GM19193 (cell line): ENCODE data around the gene SLCO2B1.

Source experiments
- POLR2A ChIP-seq: IDR thresholded peaks from 4 replicates; pipeline ENCODE4 v1.6.1; 2011; ENCODE audit not compliant: insufficient read depth, insufficient read length; ENCODE audit errors: extremely low read depth

The SLCO2B1 gene

DNA sequence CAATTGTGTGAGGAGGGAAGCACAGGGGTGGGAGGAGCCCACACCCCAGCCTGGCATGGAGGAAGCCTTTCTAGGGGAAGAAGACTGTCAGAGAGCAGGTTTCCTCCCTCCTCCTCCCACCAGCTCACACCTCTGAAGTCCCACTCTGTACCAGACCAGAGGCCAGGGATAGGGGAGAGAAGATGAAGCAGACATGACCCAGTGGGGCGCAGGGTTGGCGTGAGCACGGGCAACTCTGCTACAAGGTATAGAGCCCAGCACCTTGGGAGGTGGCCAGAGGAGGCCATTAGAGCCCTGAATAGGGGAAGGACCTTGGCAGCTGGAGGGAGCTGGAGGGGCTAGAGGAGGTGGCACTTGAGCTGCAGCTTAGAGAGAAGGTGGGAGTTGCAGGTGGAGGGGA, 15.9 kb downstream of the SLCO2B1 start:
- no peak for TF ChIP-seq POLR2A

DNA sequence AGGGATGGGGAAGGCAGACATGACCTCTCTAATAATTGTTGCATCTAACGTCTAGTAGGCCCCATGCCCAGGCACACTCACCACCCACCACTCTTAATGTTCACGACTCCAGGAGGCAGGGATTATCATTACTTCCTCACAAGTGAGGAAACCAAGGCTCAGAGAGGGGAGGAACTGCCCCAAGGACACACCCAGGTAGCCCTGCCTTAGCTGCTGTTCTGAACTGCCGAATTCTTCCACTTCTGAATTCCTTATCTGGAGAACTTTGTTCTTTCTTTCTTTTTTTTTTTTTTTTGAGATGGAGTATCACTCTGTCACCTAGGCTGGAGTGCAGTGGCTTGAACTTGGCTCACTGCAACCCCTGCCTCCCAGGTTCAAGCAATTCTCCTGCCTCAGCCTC, 16.7 kb downstream of the SLCO2B1 start:
- no peak for TF ChIP-seq POLR2A

DNA sequence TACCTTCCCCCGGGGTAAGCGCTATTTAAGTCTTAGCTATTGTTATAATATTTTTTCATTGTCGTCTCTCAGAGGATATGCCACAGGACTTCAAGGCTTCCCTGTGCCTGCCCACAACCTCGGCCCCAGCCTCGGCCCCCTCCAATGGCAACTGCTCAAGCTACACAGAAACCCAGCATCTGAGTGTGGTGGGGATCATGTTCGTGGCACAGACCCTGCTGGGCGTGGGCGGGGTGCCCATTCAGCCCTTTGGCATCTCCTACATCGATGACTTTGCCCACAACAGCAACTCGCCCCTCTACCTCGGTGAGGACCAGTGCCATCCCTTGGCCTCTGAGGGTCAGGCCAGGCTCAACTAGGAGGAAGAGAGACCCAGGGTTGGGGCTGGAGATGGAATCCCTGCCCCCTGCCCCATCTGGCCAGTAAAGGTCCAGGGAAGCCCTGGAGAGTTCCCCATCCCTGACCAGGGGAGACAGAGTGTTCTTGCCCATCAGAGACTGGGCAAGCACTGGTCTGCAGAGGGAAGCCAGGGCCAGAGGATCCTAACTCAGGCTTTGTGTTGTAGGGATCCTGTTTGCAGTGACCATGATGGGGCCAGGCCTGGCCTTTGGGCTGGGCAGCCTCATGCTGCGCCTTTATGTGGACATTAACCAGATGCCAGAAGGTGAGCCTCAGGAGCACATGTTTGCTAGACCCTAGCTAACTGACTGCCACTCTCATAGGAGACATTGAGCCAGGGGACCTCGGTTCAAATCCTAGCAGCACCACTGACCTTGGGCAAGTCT, 18.4 kb downstream of the SLCO2B1 start:
- TF ChIP-seq POLR2A = no peak

DNA sequence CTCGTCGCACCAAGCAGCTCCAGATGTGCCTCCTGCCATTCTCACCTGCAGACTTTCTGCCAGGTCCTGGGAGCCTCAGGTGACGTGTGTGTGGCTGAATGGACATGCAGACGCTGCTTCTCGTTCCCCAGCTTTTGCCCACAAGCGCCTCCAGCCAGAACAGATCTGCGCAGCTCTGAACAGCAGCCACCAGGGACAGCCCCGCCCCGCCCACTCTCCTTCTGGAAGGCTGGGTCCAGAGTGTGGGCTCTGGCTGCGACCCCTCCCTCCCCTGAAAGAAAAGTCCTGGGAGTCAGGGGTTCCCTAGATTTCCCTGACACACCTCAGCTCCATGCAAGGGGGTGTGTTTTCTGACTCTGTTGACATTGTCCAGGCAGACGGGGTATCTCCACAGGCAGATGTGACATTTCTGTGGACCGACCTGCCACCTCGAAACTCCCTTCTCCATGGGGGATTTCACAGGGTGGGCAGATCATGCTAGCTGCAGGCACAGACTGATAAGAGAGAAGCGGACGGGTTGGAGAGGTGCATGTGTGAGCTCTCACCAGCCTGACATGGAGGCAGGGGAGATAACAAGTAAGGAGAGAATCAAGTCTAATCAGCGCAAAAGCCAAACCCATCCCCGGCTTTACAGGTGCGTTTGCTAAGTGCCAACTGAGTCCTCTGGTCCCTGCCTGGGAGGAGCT, 19.8 kb downstream of the SLCO2B1 start:
- no peak for TF ChIP-seq POLR2A

DNA sequence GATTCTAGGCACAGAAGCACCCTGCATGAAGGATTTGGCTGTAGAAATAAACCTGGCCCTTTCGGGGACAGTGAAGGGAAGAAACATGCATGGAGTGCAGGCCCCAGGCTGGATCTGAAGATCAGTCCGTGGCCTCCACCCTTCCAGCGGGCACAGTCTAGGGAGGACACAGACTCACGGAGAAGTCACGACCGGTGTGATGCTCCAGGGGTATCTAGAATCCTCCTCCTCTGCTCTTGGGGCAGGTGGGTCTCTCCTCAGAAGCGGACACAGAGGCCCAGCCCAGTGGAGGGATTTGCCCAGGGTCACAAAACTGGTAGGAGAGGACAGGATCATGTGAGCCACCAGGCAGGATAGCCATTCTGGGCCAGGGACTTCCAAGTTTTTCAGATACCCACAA, 22.4 kb downstream of the SLCO2B1 start:
- no peak for TF ChIP-seq POLR2A

DNA sequence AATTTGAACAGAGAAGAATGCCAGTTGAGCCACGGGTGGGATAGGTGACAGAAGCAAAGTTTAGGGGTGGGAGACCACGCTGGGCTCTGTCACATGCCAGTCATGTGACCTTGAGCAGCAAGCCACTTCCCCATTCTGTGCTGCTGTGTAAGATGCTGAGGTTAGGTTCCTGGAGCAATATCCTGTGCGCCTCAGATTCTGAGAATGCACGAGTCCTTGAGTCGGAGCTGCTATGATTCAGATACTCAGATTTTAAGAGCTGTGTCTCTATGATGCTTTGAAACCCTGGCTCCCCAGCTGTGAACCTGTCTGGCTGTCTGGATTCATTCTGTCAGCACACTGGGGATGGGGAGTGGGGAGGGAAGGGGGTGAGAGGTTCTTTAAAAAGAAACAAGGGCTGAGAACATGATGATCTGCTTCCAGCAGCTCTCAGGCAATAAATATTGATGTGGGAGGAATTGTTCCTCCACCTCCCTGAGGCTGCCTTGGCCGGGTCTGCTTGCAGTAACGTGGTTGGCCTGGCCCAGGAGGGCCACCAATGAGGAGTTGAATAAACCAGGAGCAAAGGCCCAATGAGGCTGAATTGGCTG, 24.0 kb downstream of the SLCO2B1 start:
- TF ChIP-seq POLR2A = no peak

DNA sequence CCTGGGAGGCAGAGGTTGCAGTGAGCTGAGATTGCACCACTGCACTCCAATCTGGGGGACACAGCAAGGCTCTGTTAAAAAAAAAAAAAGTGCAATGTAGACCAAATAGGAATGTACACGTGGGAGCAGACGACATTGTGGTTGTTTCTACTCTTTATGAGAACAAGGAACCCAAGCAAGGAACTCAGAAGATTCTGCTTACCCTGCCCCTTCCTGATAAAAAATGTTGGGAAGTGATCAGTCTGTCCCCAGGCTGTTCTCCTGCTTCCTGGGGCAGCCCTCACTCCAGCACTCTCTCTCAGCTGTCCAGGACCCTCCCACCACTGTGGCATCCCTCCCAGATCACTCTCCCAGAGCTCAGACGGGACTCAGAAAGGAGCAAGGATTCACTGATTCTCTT, 31.8 kb downstream of the SLCO2B1 start:
- no peak for TF ChIP-seq POLR2A

DNA sequence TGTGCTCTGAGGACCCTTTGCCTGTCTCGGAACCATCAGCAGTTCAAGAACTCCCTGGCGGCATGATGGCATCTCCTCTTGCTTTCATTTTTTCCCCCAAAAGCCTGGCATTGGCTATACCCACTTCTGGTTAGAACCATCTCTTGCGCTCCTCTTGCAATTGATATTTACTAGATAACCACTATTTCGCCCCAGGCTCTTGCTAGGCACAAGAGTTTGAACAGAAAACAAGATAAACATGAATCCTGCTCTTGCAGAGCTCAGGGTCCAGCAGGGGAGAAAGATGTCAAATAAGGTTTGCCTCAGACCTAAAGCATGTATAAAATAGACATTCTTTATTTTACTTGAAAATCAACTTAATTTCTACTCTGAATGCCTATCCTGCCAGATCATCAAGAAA, 33.1 kb downstream of the SLCO2B1 start:
- TF ChIP-seq POLR2A = no peak

DNA sequence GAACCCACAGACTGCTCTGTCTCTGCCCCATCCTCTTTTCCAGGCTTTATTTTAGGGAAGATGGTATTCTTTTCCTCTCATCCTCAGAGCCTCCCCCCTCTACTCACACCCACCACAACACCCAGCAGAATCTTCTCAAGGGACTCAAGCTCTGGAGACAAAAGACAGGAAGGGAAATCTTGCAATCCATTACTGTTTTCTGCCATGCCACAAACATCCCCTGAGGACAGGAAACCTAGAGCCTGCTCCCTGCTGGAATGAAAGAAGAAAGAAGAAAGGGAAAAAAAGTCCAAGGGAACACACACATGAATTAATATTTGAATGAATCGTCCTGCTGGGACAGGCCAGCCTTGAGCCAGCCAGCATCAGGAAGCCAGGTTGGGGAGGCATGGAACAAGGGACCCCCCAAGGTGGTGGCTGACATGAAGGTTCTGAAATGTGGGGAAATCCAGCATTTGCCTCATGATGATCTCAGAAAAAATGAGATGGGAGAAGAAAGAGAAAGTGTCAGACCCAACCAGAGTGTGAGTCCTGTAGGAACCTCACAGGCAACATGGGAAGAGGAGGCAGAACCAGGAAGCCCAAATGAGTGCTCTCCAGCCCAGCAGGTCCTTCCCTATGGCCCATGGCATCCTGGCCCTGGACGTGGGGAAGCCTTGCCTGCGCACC, 34.0 kb downstream of the SLCO2B1 start:
- TF ChIP-seq POLR2A = no peak

DNA sequence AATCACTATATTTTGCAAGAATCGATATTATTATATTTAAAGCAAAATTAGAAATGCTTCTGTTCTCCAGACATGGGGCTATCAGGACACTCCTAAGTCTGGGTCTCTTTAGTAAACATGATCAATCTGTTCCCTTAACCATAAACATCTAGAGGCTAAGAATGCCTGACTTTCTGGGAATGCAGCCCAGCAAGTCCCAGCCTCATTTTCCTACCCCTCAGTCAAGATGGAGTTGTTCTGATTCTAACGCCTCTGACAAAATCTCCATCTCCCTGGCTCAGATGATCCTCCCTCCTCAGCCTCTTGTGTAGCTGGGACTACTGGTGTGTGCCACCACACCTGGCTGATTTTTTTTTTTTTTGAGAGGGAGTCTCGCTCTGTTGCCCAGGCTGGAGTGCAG, 35.0 kb downstream of the SLCO2B1 start:
- TF ChIP-seq POLR2A = no peak

DNA sequence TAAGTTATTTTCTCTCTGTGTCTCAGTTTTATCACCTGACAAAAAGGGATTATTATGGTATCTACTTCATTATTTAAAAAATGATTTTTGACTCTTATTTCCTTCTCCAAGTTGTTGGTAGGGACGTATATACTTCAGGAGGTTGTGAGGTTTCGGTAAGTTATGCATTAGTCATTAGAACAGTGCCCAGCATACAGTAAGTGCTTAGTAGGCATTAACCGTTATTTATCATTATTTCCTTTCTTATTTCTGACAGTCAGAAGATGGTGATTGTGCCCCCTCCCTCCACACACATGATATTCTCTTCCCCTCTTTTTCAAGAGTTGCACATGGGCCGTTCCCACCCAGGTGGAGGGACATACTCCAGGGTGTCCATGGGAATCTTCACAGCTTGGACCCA, 36.1 kb downstream of the SLCO2B1 start:
- TF ChIP-seq POLR2A = no peak

DNA sequence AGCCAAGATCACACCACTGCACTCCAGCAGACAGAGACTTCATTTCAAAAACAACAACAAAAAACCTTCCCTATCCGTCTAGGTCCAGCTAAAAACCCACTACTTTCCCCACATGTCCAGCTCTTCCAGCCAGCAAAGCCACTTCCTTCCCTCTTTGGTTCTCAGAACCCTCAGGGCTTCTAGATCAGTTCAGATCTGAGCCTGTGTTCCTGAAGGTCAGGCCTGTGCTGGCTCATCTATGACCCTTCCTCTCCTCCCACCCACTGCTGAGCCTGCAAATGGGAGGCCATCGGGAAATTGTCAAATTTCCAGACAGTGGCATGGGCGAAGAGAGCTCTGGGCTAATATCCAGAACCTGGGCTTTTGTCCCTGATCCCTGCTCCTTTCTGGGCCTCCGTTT, 37.8 kb downstream of the SLCO2B1 start:
- TF ChIP-seq POLR2A = no peak

DNA sequence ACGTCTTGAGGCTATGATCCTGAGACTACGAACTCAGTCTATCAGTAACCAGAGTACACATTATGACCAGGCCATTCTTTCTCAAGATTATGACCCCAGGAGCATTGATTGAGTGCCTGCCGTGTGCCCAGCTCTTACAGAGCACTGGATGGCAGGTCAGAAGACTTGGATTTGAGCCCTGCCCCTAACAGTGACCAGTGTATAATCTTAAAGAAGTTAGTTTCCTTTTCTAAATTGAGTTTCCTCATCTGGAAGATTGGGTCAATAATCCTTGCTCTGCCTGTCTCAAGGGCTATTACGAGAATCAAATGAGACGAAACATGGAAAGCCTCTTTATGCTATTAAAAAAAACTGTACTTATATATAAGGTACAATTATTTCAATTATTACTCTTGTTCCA, 38.2 kb downstream of the SLCO2B1 start:
- TF ChIP-seq POLR2A = no peak

DNA sequence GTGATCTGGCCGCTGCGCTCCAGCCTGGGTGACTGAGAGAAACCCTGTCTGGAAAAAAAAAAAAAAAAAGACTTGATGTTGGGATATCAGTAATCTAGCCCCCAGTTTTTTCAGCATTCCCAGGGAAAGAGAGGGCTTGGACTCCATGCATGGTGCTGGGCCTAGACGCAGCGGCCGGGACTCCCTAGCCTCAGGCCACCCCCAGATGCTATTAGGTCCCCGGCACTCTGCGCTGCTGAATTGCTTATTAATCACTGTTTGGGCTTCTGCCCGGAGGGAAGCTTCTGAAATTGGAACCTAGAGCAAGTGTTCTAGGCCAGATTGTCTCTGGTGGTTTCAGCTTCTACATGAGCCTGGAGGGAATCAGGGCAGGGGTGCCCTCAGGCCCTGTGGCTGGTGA, 39.0 kb downstream of the SLCO2B1 start:
- no peak for TF ChIP-seq POLR2A

DNA sequence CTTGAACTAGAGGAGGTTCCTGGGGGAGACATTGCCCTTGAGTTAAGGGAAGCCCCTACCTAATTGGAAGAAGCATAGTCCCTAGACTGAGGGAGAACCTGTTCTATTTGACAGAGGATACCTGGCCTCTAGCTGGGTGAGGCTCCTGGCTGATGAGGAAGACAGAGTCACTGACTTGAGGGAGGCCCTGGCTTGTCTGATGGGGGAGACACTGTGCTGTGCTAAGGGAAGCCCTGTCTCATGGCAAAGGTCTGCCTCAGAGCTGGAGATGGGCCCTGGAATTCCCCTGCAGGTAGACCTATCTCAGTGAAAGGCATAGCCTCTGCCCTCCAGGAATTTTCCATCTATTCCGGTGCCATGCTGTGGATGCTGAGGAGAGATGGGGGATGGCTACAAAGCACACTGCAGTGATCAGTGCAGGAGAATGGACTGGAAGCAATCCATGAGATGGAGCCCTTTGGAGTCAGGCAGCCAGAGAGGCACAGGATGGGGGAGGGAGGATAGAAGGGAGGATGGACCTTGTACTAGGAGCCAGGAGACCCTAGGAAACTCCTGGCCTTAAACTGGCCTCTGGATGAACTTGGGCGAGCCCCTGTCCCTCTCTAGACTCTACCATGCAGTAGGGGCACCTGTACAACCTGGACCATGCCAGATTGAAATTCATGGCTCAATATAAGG, 39.9 kb downstream of the SLCO2B1 start:
- no peak for TF ChIP-seq POLR2A
